Activated CD4-positive, alpha-beta T cell treated with anti-CD3 and anti-CD28 coated beads, Interleukin-2, amount 10 ng/mL, durations not matched to agents 24 days and 14 days (primary cell): ENCODE results near the gene WDR36. TPM values are rescaled to one million over a fixed set of nuclear protein-coding genes. Genes with fewer than 3 reads are reported as not detected.

ENCODE experiments used
- DNase-seq: peaks from one replicate; pipeline ENCODE4 v3.0.0; 2022
- H3K27ac Mint-ChIP-seq: one replicate; pipeline ENCODE4 v1.8.0; 2022; ENCODE audit warnings: mild to moderate bottlenecking, mixed read lengths
- H3K27me3 Mint-ChIP-seq: one replicate; pipeline ENCODE4 v1.8.0; 2022; ENCODE audit warnings: mixed read lengths
- H3K36me3 Mint-ChIP-seq: one replicate; pipeline ENCODE4 v1.8.0; 2022; ENCODE audit warnings: low read depth, mild to moderate bottlenecking, mixed read lengths
- H3K4me1 Mint-ChIP-seq: one replicate; pipeline ENCODE4 v1.8.0; 2021; ENCODE audit warnings: mixed read lengths
- H3K4me3 Mint-ChIP-seq: one replicate; pipeline ENCODE4 v1.8.0; 2022; ENCODE audit warnings: mild to moderate bottlenecking, moderate library complexity, mixed read lengths
- H3K9me3 Mint-ChIP-seq: one replicate; pipeline ENCODE4 v1.8.0; 2021; ENCODE audit warnings: mixed read lengths
- intact Hi-C: fragments of 100-400 bp; cut with micrococcal nuclease; formaldehyde crosslinking; loops from one replicate; pipeline ENCODE4 v1.15.1; 2023
- total RNA-seq: library from RNA; stranded (reverse); gene quantifications from 2 replicates; pipeline ENCODE4 v1.2.3, GENCODE V29; 2022

WDR36 gene
- total RNA-seq, 1 donor from 2014 or later = 90.1 TPM

- Mint-ChIP-seq H3K9me3 (no peaks in the 10 kb centered on the region), H3K27ac (no peak overlapping the region), H3K27me3 (no peaks in the 10 kb centered on the region), H3K4me1 (peaks cover 19% of the 10 kb centered on the region), H3K36me3 (peaks cover 52% of the 10 kb centered on the region), H3K4me3 (no peak overlapping the region)
- intact Hi-C loops = no loop called here
- no peak for DNase-seq
These were observed 27.1 kb downstream of the WDR36 start for GRCh38 chr5:111119221-111119620.

GRCh38 chr5:111119856-111120255 is 27.7 kb downstream of the WDR36 start:
- Mint-ChIP-seq H3K36me3 (peaks cover 52% of the 10 kb centered on the region), H3K4me1 (peaks cover 22% of the 10 kb centered on the region), H3K27me3 (no peaks in the 10 kb centered on the region), H3K27ac (no peak overlapping the region), H3K9me3 (no peaks in the 10 kb centered on the region), H3K4me3 (no peak overlapping the region)
- DNase-seq = no peak
- intact Hi-C loops = loop anchor here (2.0 kb wide), 1 partner anchor 27 kb away; the partner anchor contains the start of gene WDR36

- peaks cover 23% of the 10 kb centered on the region for H3K4me1 Mint-ChIP-seq
- H3K27ac Mint-ChIP-seq = no peak overlapping the region
- no peaks in the 10 kb centered on the region for H3K27me3 Mint-ChIP-seq
- no peak for DNase-seq
- H3K36me3 Mint-ChIP-seq = peaks cover 52% of the 10 kb centered on the region
- no peaks in the 10 kb centered on the region for H3K9me3 Mint-ChIP-seq
- intact Hi-C loops = loop anchor here (2.0 kb wide), 1 partner anchor 28 kb away; the partner anchor contains the start of gene WDR36
- H3K4me3 Mint-ChIP-seq = no peak overlapping the region
These were observed 28.8 kb downstream of the WDR36 start for GRCh38 chr5:111120911-111121310.

DNA sequence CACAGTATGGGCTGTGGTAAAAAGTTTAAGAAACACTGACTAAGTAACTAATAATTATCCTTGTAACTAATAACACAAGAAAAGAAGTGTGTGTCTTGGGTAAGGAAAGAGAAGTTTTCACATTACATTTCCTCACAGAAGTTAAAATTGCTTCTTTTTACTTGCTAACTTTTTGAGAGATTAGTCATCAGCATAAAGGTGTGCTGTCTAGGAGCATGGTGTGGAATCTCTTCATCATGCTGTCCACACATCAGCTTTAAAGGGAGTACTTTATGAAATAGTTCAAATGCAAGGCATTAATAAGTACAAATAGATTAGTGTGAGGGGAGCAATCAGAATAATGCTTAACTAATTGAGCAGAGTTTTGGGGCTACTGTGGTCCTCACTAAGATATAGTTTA is 29.8 kb downstream of the WDR36 start:
- H3K4me1 Mint-ChIP-seq = peaks cover 23% of the 10 kb centered on the region
- intact Hi-C loops = loop anchor here (2.0 kb wide), 1 partner anchor 29 kb away; the partner anchor contains the start of gene WDR36

DNA sequence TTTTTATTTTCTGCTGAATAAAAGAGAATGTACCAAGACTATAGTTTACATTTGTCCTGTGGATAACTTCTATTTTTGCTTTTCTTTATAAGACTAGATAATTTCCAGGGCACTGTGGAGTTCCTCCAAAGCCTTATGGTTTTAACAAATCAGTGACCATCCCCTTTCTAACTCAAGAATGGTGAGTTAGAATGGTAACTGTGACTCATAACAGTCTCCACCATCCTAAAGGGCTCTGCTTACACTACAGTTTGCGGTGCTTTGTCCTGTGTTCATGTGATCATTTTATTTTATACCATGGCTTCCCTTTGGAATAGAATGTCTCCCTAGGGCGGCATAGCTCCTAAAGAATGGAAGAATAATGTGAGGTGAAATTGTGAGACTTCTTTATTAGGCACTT is 30.2 kb downstream of the WDR36 start:
- Mint-ChIP-seq H3K9me3 (no peaks in the 10 kb centered on the region), H3K36me3 (peaks cover 60% of the 10 kb centered on the region), H3K4me1 (peaks cover 20% of the 10 kb centered on the region), H3K27me3 (no peaks in the 10 kb centered on the region), H3K4me3 (no peak overlapping the region), H3K27ac (no peak overlapping the region)
- intact Hi-C loops = no loop called here
- no peak for DNase-seq

More for the DNA sequence above, 29.8 kb downstream of the WDR36 start:
- Mint-ChIP-seq H3K27ac (peak overlapping the region; percentile 60), H3K9me3 (no peaks in the 10 kb centered on the region), H3K27me3 (no peaks in the 10 kb centered on the region), H3K4me3 (no peak overlapping the region), H3K36me3 (peaks cover 60% of the 10 kb centered on the region)
- no peak for DNase-seq

DNA sequence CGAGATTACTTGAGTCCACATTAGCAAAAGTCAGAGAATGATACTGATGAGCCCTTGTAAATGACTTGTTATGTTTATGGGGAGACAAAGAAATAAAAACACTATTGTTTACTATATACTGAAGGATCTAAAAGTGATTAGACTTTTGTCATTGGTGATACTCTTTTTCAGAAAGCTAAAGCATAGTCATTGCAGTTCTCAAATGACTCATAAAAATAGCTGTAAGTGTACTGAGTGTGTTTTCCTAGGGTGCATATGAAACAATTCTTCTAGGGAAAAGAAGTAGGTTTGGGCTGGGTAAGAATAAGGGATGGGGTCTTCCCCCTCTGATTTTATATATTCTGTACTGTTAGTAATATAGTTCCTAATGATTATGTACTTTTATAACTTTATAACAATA is 32.6 kb downstream of the WDR36 start:
- DNase-seq = no peak
- intact Hi-C loops = no loop called here
- Mint-ChIP-seq H3K4me1 (peaks cover 11% of the 10 kb centered on the region), H3K27me3 (no peaks in the 10 kb centered on the region), H3K9me3 (no peaks in the 10 kb centered on the region), H3K27ac (no peak overlapping the region), H3K4me3 (no peak overlapping the region), H3K36me3 (peaks cover 61% of the 10 kb centered on the region)

DNA sequence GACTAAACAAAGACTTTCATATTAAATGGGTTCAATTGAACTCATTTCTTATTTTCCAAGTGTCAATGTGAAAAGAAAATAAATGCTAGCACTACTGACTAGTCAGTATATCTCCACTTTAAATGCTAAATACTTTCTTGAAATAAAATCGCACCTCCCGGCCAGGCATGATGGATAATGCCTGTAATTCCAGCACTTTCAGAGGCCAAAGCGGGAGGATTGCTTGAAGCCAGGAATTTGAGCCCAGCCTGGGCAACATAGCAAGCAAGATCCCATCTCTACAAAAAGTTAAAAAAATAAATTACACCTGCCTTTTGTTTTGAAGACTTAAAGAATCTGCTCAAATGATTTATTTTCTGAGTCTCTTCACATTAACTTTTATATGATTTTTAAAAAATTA is 34.7 kb downstream of the WDR36 start:
- H3K9me3 Mint-ChIP-seq = no peaks in the 10 kb centered on the region
- DNase-seq = no peak
- H3K36me3 Mint-ChIP-seq = peaks cover 47% of the 10 kb centered on the region
- peaks cover 13% of the 10 kb centered on the region for H3K4me1 Mint-ChIP-seq
- H3K27ac Mint-ChIP-seq = no peak overlapping the region
- H3K27me3 Mint-ChIP-seq = no peaks in the 10 kb centered on the region
- no peak overlapping the region for H3K4me3 Mint-ChIP-seq
- intact Hi-C loops = no loop called here

GRCh38 chr5:111127453-111128195 is 35.5 kb downstream of the WDR36 start:
- no peaks in the 10 kb centered on the region for H3K9me3 Mint-ChIP-seq
- H3K4me1 Mint-ChIP-seq = peaks cover 17% of the 10 kb centered on the region
- peaks cover 45% of the 10 kb centered on the region for H3K36me3 Mint-ChIP-seq
- H3K4me3 Mint-ChIP-seq = no peak overlapping the region
- H3K27me3 Mint-ChIP-seq = no peaks in the 10 kb centered on the region
- DNase-seq = no peak
- intact Hi-C loops = no loop called here
- no peak overlapping the region for H3K27ac Mint-ChIP-seq

GRCh38 chr5:111129938-111130337 is 37.8 kb downstream of the WDR36 start:
- no peak for DNase-seq
- Mint-ChIP-seq H3K36me3 (peaks cover 32% of the 10 kb centered on the region), H3K4me3 (no peak overlapping the region), H3K27me3 (no peaks in the 10 kb centered on the region), H3K9me3 (no peaks in the 10 kb centered on the region), H3K27ac (no peak overlapping the region), H3K4me1 (peaks cover 13% of the 10 kb centered on the region)
- intact Hi-C loops = no loop called here

GRCh38 chr5:111131356-111131755 is 39.2 kb downstream of the WDR36 start:
- Mint-ChIP-seq H3K4me3 (no peak overlapping the region), H3K27me3 (peaks cover 2% of the 10 kb centered on the region), H3K36me3 (peaks cover 27% of the 10 kb centered on the region), H3K27ac (no peak overlapping the region), H3K9me3 (no peaks in the 10 kb centered on the region), H3K4me1 (peaks cover 13% of the 10 kb centered on the region)
- no peak for DNase-seq
- intact Hi-C loops = no loop called here

- intact Hi-C loops = no loop called here
- Mint-ChIP-seq H3K9me3 (no peaks in the 10 kb centered on the region), H3K4me1 (peaks cover 13% of the 10 kb centered on the region), H3K27ac (no peak overlapping the region), H3K36me3 (peaks cover 22% of the 10 kb centered on the region), H3K4me3 (no peak overlapping the region), H3K27me3 (peaks cover 2% of the 10 kb centered on the region)
- DNase-seq = no peak
These were observed 39.9 kb downstream of the WDR36 start for GRCh38 chr5:111132076-111132475.

DNA sequence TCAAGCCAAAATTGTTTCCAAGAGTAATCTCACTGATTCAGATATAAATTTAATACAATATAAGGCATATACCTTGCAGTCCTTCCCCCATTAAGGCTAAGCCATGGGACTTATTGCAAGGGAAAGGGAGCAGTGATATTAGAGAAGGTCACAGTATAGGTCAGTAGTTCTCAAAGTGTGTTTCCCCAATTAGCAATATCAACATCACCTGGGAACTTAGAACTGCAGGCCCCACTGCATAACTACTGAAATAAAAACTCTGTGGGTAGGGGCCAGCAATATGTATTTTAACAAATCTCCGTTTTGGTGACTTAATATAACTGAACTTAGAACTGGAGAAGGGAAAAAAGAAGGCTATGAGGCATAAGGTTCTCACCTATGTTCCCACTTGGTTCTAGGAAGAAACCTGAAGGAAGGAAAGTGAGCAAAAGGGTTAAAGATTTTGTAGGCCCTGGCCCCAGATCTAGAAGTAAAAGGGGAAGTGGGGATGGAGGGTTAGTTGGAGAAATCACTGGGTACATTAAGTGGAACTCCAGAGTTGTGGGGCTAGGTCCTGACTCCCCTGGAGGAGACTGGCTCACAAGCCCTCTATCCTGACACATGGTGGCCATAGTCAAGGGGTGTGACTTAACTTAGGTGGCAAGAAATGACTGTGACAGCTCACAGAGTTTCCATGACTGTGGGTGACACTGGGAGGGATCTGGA is 40.7 kb downstream of the WDR36 start:
- no peak for DNase-seq
- H3K27me3 Mint-ChIP-seq = peaks cover 2% of the 10 kb centered on the region

DNA sequence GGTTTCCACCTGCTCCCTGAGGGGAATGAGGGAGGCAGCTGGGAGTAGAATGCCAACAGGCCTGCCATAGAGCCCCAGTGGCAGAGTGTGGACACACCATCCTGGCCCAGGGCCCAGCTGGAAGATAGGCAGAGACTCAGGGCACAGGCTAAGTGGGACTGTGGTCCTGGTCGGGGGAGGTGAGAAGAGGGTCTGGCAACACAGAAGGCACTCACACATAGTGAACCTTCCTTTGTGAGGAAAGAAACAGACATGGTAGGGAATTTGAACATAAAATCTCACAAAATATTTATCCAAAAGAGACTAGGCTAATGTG is 41.2 kb downstream of the WDR36 start:
- peaks cover 13% of the 10 kb centered on the region for H3K4me1 Mint-ChIP-seq
- H3K27me3 Mint-ChIP-seq = peaks cover 2% of the 10 kb centered on the region
- H3K4me3 Mint-ChIP-seq = no peak overlapping the region
- no peak overlapping the region for H3K27ac Mint-ChIP-seq
- H3K36me3 Mint-ChIP-seq = peaks cover 12% of the 10 kb centered on the region
- H3K9me3 Mint-ChIP-seq = no peaks in the 10 kb centered on the region
- no peak for DNase-seq
- intact Hi-C loops = no loop called here

More for the DNA sequence above, 40.7 kb downstream of the WDR36 start:
- Mint-ChIP-seq H3K4me3 (no peak overlapping the region), H3K27ac (no peak overlapping the region), H3K4me1 (peaks cover 13% of the 10 kb centered on the region), H3K9me3 (no peaks in the 10 kb centered on the region), H3K36me3 (peaks cover 14% of the 10 kb centered on the region)
- intact Hi-C loops = no loop called here

GRCh38 chr5:111134087-111134486 is 41.9 kb downstream of the WDR36 start:
- DNase-seq = no peak
- Mint-ChIP-seq H3K4me3 (no peak overlapping the region), H3K36me3 (peaks cover 8% of the 10 kb centered on the region), H3K27me3 (peaks cover 2% of the 10 kb centered on the region), H3K9me3 (no peaks in the 10 kb centered on the region), H3K4me1 (peaks cover 13% of the 10 kb centered on the region), H3K27ac (no peak overlapping the region)
- intact Hi-C loops = no loop called here
